IPS-15b (cell line): ENCODE data around the gene ZMIZ1.
"Not testable (repeated sequence)": the region's sequence is repeated elsewhere in the genome, so short reads cannot be mapped to it uniquely, and the experiment has no call there.

Experiments used
- H3K27me3 ChIP-seq: one replicate; pipeline ENCODE4 v1.6.1; 2013; ENCODE audit warnings: low read length; ENCODE audit not compliant: control insufficient read depth, insufficient read depth
- H3K36me3 ChIP-seq: one replicate; pipeline ENCODE4 v1.6.1; 2013; ENCODE audit warnings: low read length; ENCODE audit not compliant: control insufficient read depth, insufficient read depth
- H3K4me1 ChIP-seq: one replicate; pipeline ENCODE4 v1.6.1; 2013; ENCODE audit warnings: mild to moderate bottlenecking, low read length; ENCODE audit not compliant: control insufficient read depth, insufficient read depth
- H3K4me3 ChIP-seq: one replicate; pipeline ENCODE4 v1.5.1; 2013; ENCODE audit warnings: low read depth, low read length
- H3K9ac ChIP-seq: one replicate; pipeline ENCODE4 v1.6.1; 2013; ENCODE audit warnings: low read depth, mild to moderate bottlenecking, low read length
- H3K9me3 ChIP-seq: one replicate; pipeline ENCODE4 v1.6.1; 2013; ENCODE audit warnings: mild to moderate bottlenecking, low read length; ENCODE audit not compliant: control insufficient read depth, insufficient read depth

ZMIZ1 gene

GRCh38 chr10:79332610-79333315 is 264.0 kb downstream of the ZMIZ1 start:
- H3K4me3 ChIP-seq, H3K9me3 ChIP-seq, H3K9ac ChIP-seq, H3K4me1 ChIP-seq, H3K36me3 ChIP-seq, H3K27me3 ChIP-seq: not testable (repeated sequence)

GRCh38 chr10:79333513-79333912 is 264.7 kb downstream of the ZMIZ1 start:
- H3K9ac ChIP-seq: no peak overlapping the region
- H3K27me3 ChIP-seq: no peaks in the 10 kb centered on the region
- H3K9me3 ChIP-seq: no peaks in the 10 kb centered on the region
- no peaks in the 10 kb centered on the region for H3K36me3 ChIP-seq
- H3K4me3 ChIP-seq: no peak overlapping the region
- no peaks in the 10 kb centered on the region for H3K4me1 ChIP-seq

- Histone ChIP-seq H3K4me3 (no peak overlapping the region), H3K36me3 (no peaks in the 10 kb centered on the region), H3K27me3 (no peaks in the 10 kb centered on the region), H3K9me3 (no peaks in the 10 kb centered on the region), H3K9ac (no peak overlapping the region), H3K4me1 (no peaks in the 10 kb centered on the region)
These were observed 265.8 kb downstream of the ZMIZ1 start for GRCh38 chr10:79334573-79334972.

GRCh38 chr10:79335094-79335469 is 266.3 kb downstream of the ZMIZ1 start:
- Histone ChIP-seq H3K36me3 (no peaks in the 10 kb centered on the region), H3K4me1 (no peaks in the 10 kb centered on the region), H3K9me3 (no peaks in the 10 kb centered on the region), H3K4me3 (no peak overlapping the region), H3K9ac (no peak overlapping the region), H3K27me3 (no peaks in the 10 kb centered on the region)

- Histone ChIP-seq H3K9ac (no peak overlapping the region), H3K36me3 (no peaks in the 10 kb centered on the region), H3K27me3 (no peaks in the 10 kb centered on the region), H3K4me3 (no peak overlapping the region), H3K9me3 (no peaks in the 10 kb centered on the region), H3K4me1 (no peaks in the 10 kb centered on the region)
These were observed 266.9 kb downstream of the ZMIZ1 start for GRCh38 chr10:79335470-79336235.

- Histone ChIP-seq H3K27me3 (no peaks in the 10 kb centered on the region), H3K9me3 (no peaks in the 10 kb centered on the region), H3K36me3 (no peaks in the 10 kb centered on the region), H3K4me3 (no peak overlapping the region), H3K9ac (no peak overlapping the region), H3K4me1 (no peaks in the 10 kb centered on the region)
These were observed 267.5 kb downstream of the ZMIZ1 start for GRCh38 chr10:79336276-79336675.

- H3K9ac ChIP-seq: no peak overlapping the region
- H3K27me3 ChIP-seq: no peaks in the 10 kb centered on the region
- H3K4me3 ChIP-seq: no peak overlapping the region
- no peaks in the 10 kb centered on the region for H3K36me3 ChIP-seq
- H3K9me3 ChIP-seq: no peaks in the 10 kb centered on the region
- no peaks in the 10 kb centered on the region for H3K4me1 ChIP-seq
These were observed 268.0 kb downstream of the ZMIZ1 start for GRCh38 chr10:79336739-79337138.

GRCh38 chr10:79337783-79338469 is 269.2 kb downstream of the ZMIZ1 start:
- not testable (repeated sequence) for H3K9ac ChIP-seq, H3K4me1 ChIP-seq, H3K27me3 ChIP-seq, H3K36me3 ChIP-seq, H3K4me3 ChIP-seq, H3K9me3 ChIP-seq

GRCh38 chr10:79339266-79339665 is 270.5 kb downstream of the ZMIZ1 start:
- Histone ChIP-seq H3K4me3 (no peak overlapping the region), H3K9me3 (no peaks in the 10 kb centered on the region), H3K36me3 (no peaks in the 10 kb centered on the region), H3K4me1 (no peaks in the 10 kb centered on the region), H3K27me3 (no peaks in the 10 kb centered on the region), H3K9ac (no peak overlapping the region)

GRCh38 chr10:79340646-79341244 is 272.0 kb downstream of the ZMIZ1 start:
- Histone ChIP-seq H3K9me3 (no peaks in the 10 kb centered on the region), H3K27me3 (no peaks in the 10 kb centered on the region), H3K36me3 (no peaks in the 10 kb centered on the region), H3K4me1 (no peaks in the 10 kb centered on the region), H3K4me3 (no peak overlapping the region), H3K9ac (no peak overlapping the region)

- Histone ChIP-seq H3K4me1 (peaks cover 4% of the 10 kb centered on the region), H3K9me3 (no peaks in the 10 kb centered on the region), H3K4me3 (no peak overlapping the region), H3K9ac (no peak overlapping the region), H3K27me3 (no peaks in the 10 kb centered on the region), H3K36me3 (no peaks in the 10 kb centered on the region)
These were observed 273.6 kb downstream of the ZMIZ1 start for GRCh38 chr10:79342295-79342761.
